ENCODE data around the gene UVSSA. TPM values are rescaled to one million over a fixed set of nuclear protein-coding genes. Genes with fewer than 3 reads are reported as not detected.
"Not testable (repeated sequence)": the region's sequence is repeated elsewhere in the genome, so short reads cannot be mapped to it uniquely, and the experiment has no call there.

UVSSA gene
- total RNA-seq, 2 donors from 2014 or later = 23.0 to 25.8 TPM

DNA sequence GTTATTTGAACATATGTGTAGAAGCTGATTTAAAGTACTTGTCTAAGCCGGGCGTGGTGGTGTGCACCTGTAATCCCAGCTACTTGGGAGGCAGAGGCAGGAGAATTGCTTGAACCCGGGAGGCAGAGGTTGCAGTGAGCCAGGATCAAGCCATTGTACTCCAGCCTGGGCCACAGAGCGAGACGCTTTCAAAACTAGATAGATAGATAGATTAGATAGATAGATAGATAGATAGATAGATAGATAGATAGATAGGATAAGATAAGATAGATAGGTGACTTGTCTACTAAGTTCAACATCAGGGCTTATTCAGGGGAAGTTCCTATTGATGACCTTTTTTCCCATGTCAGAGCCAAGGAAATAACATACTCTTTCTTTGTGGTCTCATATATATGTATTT is 46.4 kb downstream of the UVSSA start:
- peaks cover 10 to 18% of the 10 kb centered on the region in 2 donors for H3K36me3 Mint-ChIP-seq (ENCODE audit: insufficient read depth in 2 of 2)
- H3K9me3 Mint-ChIP-seq; ATAC-seq (replicated peaks in 1 of 2); H3K4me1 Mint-ChIP-seq (ENCODE audit: low read depth); H3K4me3 Mint-ChIP-seq; DNase-seq; H3K27ac Mint-ChIP-seq; H3K27me3 Mint-ChIP-seq (ENCODE audit: low read depth): not testable (repeated sequence)

DNA sequence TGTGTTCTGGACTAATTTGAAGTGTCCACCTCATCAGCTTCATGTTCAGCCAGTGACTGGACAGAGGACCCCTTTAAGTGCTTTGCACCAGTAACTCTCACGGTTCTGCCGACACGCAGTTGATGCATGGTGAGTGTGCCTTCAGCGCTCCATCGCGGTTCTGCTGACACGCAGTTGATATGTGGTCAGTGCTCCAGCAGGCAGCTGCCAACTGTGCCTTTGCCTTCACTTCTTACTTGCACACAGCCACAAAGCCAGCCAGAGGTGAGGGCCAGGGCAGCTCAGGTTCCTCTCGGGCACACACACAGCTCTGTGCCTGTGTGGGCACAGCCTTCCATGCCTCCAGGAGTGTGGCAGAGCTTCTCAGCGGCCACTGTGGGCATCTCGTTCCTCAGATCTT is 46.9 kb downstream of the UVSSA start:
- no peak for DNase-seq
- Mint-ChIP-seq H3K27ac (no peak overlapping the region), H3K4me3 (no peak overlapping the region), H3K27me3 (ENCODE audit: low read depth) (no peaks in the 10 kb centered on the region), H3K36me3 (ENCODE audit: insufficient read depth in 2 of 2) (peaks cover 6 to 16% of the 10 kb centered on the region in 2 donors), H3K9me3 (peaks cover 0 to 7% of the 10 kb centered on the region in 2 donors), H3K4me1 (ENCODE audit: low read depth) (no peaks in the 10 kb centered on the region)
- no peak for ATAC-seq (replicated peaks in 1 of 2)

DNA sequence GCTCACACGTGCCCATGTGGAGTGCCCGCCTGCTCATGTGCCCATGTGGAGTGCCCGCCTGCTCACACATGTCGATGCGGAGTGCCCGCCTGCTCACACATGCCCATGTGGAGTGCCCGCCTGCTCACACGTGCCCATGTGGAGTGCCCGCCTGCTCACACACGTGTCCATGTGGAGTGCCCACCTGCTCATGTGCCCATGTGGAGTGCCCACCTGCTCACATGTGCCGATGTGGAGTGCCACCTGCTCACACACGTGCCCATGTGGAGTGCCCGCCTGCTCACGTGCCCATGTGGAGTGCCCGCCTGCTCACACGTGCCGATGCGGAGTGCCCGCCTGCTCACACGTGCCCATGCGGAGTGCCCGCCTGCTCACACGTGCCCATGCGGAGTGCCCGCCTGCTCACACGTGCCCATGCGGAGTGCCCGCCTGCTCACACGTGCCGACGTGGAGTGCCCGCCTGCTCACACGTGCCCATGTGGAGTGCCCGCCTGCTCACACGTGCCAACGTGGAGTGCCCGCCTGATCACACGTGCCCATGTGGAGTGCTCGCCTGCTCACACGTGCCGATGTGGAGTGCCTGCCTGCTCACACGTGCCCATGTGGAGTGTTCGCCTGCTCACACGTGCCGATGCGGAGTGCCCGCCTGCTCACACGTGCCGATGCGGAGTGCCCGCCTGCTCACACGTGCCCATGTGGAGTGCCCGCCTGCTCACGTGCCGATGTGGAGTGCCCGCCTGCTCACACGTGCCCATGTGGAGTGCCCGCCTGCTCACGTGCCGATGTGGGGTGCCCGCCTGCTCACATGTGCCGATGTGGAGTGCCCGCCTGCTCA is 47.8 kb downstream of the UVSSA start:
- ATAC-seq (replicated peaks in 1 of 2); H3K27ac Mint-ChIP-seq; H3K9me3 Mint-ChIP-seq; H3K4me3 Mint-ChIP-seq; H3K27me3 Mint-ChIP-seq (ENCODE audit: low read depth); DNase-seq; H3K4me1 Mint-ChIP-seq (ENCODE audit: low read depth): not testable (repeated sequence)
- H3K36me3 Mint-ChIP-seq (ENCODE audit: insufficient read depth in 2 of 2) = peaks cover 5 to 15% of the 10 kb centered on the region in 2 donors

DNA sequence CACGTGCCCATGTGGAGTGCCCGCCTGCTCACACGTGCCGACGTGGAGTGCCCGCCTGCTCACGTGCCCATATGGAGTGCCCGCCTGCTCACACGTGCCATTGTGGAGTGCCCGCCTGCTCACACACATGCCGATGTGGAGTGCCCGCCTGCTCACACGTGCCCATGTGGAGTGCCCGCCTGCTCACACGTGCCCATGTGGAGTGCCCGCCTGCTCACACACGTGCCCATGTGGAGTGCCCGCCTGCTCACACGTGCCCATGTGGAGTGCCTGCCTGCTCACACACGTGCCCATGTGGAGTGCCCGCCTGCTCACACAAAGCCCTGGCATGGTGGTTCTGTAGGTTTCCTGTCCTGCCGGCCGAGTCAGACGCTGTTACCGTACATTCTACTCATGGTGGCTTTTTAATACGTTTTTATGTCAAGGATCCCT is 48.4 kb downstream of the UVSSA start:
- not testable (repeated sequence) for H3K27me3 Mint-ChIP-seq (ENCODE audit: low read depth); H3K9me3 Mint-ChIP-seq; H3K4me1 Mint-ChIP-seq (ENCODE audit: low read depth); ATAC-seq (replicated peaks in 1 of 2); H3K27ac Mint-ChIP-seq; H3K4me3 Mint-ChIP-seq; DNase-seq
- peaks cover 5 to 10% of the 10 kb centered on the region in 2 donors for H3K36me3 Mint-ChIP-seq (ENCODE audit: insufficient read depth in 2 of 2)

DNA sequence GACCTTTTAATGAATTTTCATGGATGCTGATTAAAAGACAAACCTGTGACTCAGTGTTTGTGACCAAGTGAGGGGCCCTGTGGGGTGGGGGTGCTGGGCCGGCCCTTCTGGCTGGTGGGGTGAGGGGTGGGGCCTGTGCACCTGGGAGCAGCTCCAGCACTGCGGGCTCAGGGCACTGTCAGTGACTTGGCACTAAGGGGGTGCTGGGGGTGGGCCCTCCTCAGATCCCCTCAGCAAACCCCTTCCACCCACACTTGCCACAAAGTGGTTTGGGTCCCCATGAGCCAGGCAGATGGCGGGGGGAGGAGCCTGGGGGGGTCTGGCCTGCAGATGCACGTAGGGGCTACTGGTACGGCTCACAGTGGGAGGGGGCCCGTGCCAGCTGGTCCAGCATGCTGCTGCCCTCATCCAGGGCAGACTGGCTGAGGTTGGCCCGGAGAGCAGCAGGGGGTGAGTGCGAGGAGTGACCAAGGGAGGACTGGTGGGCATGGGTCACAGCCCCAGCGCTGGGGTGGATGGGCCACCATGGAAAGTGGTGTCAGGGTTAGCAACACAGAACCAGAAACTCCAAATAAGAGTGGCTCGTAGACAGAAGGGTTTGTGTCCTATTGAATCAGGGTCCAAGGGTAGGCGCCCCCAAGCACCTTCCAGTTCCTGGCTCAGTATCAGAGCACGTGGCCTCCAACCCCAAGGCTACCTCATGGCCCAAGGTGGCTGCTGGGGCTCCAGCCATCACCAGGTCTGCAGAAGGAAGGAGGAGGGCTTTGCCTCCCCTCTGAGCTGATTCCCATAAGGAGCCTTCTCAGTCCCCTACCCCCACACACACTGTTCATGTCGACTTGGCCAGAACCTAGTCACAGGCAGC is 49.2 kb downstream of the UVSSA start:
- Mint-ChIP-seq H3K27me3 (ENCODE audit: low read depth) (peaks cover 7% of the 10 kb centered on the region), H3K36me3 (ENCODE audit: insufficient read depth in 2 of 2) (peaks cover 5 to 10% of the 10 kb centered on the region in 2 donors), H3K4me3 (no peak overlapping the region), H3K4me1 (ENCODE audit: low read depth) (no peaks in the 10 kb centered on the region), H3K9me3 (peaks cover 0 to 5% of the 10 kb centered on the region in 2 donors), H3K27ac (no peak overlapping the region)
- ATAC-seq (replicated peaks in 1 of 2) (no peak), DNase-seq (no peak)

DNA sequence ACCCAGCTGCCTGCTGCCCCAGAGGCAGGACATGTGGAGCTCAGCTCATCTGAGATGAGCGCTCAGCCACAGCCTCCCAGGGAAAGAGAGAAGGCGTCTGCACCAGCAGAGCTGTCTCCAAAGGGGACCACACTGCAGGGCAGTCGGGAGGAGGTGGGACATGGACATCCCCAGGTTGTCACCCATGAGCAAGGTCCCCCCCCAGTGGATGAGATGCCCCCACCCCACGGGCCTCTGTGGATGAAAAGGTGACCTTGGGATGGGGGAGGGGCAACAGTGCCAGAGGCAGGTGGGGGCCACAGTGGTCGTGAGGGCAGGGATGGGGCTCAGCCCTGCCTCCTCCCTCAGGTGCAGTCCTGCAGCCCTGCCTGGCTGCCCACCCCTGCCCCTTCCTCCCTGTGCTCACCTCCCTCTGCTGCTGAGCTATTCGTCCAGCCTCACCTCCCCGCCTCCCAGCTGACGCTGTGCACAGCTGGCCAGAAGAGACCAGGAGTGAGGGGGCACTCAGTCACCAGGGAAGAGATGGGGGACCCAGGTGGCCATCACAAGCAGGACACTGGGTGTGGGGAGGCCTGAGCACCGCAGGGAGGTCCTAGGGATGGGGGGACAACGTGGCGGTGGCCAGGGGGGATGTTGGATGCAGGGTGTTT is 49.9 kb downstream of the UVSSA start:
- Mint-ChIP-seq H3K36me3 (ENCODE audit: insufficient read depth in 2 of 2) (peaks cover 5 to 10% of the 10 kb centered on the region in 2 donors), H3K4me3 (no peak overlapping the region)

DNA sequence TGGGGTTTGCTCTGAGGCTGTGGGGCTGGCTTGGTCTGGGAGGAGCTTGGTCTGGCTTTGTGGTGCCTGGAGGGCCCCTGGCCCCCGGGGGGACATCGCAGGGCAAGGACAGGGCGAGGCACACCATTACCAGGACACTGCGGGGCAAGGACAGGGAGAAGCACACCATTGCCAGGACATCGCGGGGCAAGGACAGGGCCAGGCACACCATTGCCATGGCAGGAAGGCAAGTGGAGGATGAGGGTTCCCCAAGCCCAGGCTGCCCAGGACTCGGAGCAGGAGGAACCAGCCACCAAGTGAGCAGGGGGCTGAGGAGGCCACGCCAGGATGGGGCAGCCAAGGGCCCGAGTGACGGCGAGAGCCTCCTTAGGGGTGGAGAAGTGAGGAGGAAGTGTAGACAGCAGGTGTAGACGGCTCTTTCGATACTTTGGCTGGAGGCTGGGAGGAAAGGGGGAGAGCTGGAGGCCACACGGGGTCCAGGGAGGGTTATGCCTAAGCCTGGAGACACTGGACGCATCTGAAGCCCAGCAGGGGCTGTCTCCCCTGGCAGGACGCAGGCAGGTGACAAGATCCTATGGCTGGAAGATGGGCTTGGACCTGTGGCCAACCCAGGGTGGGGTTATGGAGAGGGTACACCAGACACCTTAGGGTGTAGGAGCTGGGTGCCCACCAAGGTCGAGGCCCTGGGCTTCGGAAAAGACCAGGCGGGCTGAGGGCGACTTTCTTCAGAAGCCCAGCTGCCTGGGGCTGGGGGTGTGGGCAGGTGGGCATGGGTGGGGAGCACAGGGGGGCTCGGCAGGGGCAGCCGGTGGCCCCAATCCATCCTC is 51.9 kb downstream of the UVSSA start:
- Mint-ChIP-seq H3K27ac (no peak overlapping the region), H3K4me3 (no peak overlapping the region), H3K27me3 (ENCODE audit: low read depth) (peaks cover 14% of the 10 kb centered on the region), H3K36me3 (ENCODE audit: insufficient read depth in 2 of 2) (peaks cover 2 to 10% of the 10 kb centered on the region in 2 donors), H3K4me1 (ENCODE audit: low read depth) (no peaks in the 10 kb centered on the region), H3K9me3 (peaks cover 0 to 5% of the 10 kb centered on the region in 2 donors)
- no peak for DNase-seq
- ATAC-seq (replicated peaks in 1 of 2) = no peak

More for the DNA sequence above, 49.9 kb downstream of the UVSSA start:
- DNase-seq = no peak
- Mint-ChIP-seq H3K4me1 (ENCODE audit: low read depth) (no peaks in the 10 kb centered on the region), H3K27me3 (ENCODE audit: low read depth) (peaks cover 12% of the 10 kb centered on the region), H3K9me3 (peaks cover 0 to 5% of the 10 kb centered on the region in 2 donors), H3K27ac (no peak overlapping the region)
- ATAC-seq (replicated peaks in 1 of 2) = no peak

DNA sequence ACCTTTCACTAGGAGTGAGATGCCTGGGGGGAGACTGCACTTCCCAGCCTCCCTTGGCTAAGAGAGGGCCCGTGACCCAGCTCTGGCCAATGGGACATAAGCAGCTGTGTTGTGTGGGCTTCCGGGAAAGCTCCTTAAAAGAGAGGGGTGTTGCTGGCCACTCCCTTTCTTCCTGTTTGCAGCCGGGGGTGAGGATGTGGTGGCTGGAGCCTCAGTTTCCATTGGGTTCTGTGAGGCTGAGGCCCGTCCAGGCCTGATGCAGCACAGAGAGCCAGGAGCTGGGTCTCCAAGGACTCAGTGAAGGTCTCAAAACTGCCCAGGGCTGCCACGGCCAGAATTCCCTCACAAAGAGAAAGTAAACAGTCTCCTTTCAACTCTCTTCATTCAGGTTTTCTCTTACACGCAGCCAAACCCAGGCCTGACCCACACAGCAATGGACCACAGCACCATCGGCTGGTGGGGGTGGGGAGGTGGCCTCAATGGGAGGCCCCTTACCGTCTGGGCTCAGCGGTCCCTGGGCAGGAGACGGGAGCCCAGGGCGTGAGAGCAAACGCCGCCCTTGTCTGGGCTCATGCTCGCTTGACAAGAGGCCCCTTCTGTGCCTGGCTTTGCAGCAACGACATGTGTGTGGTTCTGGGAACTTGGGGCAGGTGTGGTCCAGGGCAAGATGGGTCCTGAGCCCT is 52.6 kb downstream of the UVSSA start:
- H3K27ac Mint-ChIP-seq = no peak overlapping the region
- peaks cover 0 to 5% of the 10 kb centered on the region in 2 donors for H3K9me3 Mint-ChIP-seq
- no peaks in the 10 kb centered on the region for H3K4me1 Mint-ChIP-seq (ENCODE audit: low read depth)
- H3K4me3 Mint-ChIP-seq = no peak overlapping the region
- peaks cover 2 to 10% of the 10 kb centered on the region in 2 donors for H3K36me3 Mint-ChIP-seq (ENCODE audit: insufficient read depth in 2 of 2)
- ATAC-seq (replicated peaks in 1 of 2) = no peak
- H3K27me3 Mint-ChIP-seq (ENCODE audit: low read depth) = peaks cover 14% of the 10 kb centered on the region
- no peak for DNase-seq

DNA sequence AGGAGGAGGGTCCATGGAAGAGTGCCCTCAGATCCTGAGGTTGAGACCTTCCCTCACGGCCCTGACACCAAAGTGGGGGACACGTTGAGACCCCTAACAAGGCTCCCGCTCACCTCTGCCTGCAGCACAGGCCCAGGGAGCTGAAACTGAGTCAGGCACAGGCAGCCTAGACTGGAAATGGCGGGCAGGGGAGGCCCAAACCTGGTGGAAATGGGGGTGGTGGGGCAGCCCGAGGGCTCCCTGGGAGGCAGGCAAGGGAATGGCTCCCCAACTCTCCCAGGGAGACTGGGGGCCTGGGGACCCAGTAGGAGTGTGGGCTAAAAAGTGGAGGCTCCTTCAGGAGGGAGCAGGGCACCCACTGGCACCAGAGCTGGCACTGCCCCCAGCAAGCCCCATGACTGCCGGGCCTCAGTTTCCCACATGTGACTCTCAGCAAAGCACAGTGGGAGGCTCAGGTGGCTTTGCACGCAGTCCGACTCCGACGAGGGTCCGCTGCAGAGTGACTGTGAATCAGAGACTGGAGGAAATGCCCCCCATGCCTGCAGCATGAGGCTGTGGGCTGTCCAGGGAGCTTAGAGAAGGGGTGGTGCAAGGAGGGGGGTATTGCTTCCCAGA is 53.3 kb downstream of the UVSSA start:
- Mint-ChIP-seq H3K27ac (no peak overlapping the region), H3K9me3 (peaks cover 0 to 5% of the 10 kb centered on the region in 2 donors), H3K4me1 (ENCODE audit: low read depth) (no peaks in the 10 kb centered on the region), H3K27me3 (ENCODE audit: low read depth) (peaks cover 16% of the 10 kb centered on the region), H3K36me3 (ENCODE audit: insufficient read depth in 2 of 2) (peaks cover 2 to 10% of the 10 kb centered on the region in 2 donors), H3K4me3 (no peak overlapping the region)
- ATAC-seq (replicated peaks in 1 of 2) = no peak
- DNase-seq = no peak

DNA sequence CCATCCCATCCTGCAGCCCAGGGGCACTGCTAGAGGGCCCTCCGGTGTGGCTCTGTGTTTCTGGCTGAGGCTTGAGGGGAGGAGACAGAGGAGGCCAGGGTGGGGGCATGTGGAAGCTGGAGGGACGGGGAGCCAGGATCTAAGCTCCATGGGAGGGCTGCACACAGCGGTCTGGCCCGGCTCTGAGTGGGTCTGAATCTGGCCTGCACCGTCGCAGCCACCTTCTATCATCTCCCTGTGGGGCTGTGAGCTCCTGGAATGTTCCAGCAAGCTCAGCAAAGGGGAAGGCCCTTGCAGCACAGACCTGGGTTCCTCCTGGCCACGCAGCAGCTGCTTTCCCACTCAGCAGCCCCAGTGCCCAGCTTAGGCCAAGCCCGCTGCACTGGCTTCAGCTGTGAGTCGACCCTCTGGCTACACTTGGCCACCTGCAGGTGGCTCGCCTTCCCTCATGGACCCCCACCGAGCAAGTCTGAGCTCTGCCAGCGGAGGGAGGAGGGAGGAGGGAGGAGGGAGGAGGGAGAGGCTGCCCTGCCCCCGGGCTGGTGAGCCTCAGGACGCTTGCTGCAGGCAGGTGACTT is 53.9 kb downstream of the UVSSA start:
- no peak overlapping the region for H3K4me3 Mint-ChIP-seq
- peaks cover 0 to 3% of the 10 kb centered on the region in 2 donors for H3K9me3 Mint-ChIP-seq
- H3K27ac Mint-ChIP-seq = no peak overlapping the region
- peaks cover 19% of the 10 kb centered on the region for H3K27me3 Mint-ChIP-seq (ENCODE audit: low read depth)
- no peak for ATAC-seq (replicated peaks in 1 of 2)
- peaks cover 2 to 7% of the 10 kb centered on the region in 2 donors for H3K36me3 Mint-ChIP-seq (ENCODE audit: insufficient read depth in 2 of 2)
- no peak for DNase-seq
- H3K4me1 Mint-ChIP-seq (ENCODE audit: low read depth) = no peaks in the 10 kb centered on the region

DNA sequence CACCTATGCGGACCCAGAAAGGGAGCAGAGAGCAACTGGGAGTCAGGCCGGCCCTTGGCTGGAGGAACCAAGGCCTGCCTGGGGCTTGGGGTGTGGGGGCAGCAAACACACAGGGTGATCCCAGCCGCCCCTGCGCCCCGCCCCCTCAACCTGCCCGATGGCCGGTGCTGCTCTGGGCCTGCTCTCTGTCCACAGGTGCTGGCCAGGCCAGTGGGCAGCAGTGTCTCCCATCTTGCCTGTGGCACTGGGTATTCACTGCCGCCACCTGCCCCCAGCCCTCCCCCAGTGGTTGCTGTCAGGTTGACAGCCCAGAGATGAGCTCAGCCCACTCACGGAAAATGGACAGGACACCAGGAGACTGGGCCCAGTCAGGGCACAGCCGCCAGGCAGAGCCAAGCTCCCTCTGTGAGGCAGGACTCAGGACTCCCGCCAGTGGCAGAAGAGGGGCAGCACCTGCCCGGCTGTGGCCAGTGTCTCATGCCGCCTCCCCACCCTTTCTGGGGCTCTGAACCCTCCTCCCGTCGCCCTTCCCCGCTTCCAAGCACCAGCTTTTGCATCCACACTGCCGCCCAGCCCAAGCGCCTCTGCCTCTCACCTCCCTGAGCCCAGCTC is 54.5 kb downstream of the UVSSA start:
- peaks cover 0 to 3% of the 10 kb centered on the region in 2 donors for H3K9me3 Mint-ChIP-seq
- no peak overlapping the region for H3K4me3 Mint-ChIP-seq
- H3K36me3 Mint-ChIP-seq (ENCODE audit: insufficient read depth in 2 of 2) = peaks cover 2 to 7% of the 10 kb centered on the region in 2 donors
- no peaks in the 10 kb centered on the region for H3K4me1 Mint-ChIP-seq (ENCODE audit: low read depth)
- H3K27ac Mint-ChIP-seq = no peak overlapping the region
- peaks cover 19% of the 10 kb centered on the region for H3K27me3 Mint-ChIP-seq (ENCODE audit: low read depth)
- ATAC-seq (replicated peaks in 1 of 2) (no peak), DNase-seq (no peak)
